Erythroblast (primary cell): ENCODE data around the gene MAGEA10.
"Not testable (repeated sequence)": the region's sequence is repeated elsewhere in the genome, so short reads cannot be mapped to it uniquely, and the experiment has no call there.

Source experiments
- DNase-seq, 2 experiments: peaks; one replicate each; lab custom pipeline; 2025; lab: John Stamatoyannopoulos, UW
- GATA1 ChIP-seq: IDR thresholded peaks from 2 replicates; pipeline ENCODE4 v1.6.1; 2011; ENCODE audit warnings: low read depth, mild to moderate bottlenecking, control low read depth, low read length, moderate library complexity
- POLR2A ChIP-seq: IDR thresholded peaks from 2 replicates; pipeline ENCODE4 v1.6.1; 2011; ENCODE audit warnings: mild to moderate bottlenecking, low read length

The MAGEA10 gene

DNA sequence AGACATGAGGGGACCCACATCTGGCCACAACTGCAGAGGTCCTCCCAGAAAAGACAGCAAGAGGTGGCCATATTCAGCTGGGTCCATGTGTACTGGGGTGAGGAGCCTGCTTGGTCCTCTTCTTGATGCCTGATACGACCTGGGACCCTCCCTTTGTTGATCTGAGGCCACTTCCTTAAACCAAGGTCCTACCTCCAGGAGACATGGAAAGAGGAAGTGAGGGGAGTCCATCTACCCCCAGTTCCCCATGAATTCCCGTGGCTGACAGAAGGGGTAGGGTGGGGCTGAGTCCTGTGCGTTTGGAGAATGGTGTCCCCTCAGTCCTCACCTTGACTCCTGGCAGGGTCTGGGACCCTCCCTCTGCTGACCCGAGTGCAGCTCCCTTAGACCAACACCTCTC is 2.1 kb downstream of the MAGEA10 start:
- TF ChIP-seq GATA1 = no peak
- TF ChIP-seq POLR2A = no peak
- DNase-seq = no peak

DNA sequence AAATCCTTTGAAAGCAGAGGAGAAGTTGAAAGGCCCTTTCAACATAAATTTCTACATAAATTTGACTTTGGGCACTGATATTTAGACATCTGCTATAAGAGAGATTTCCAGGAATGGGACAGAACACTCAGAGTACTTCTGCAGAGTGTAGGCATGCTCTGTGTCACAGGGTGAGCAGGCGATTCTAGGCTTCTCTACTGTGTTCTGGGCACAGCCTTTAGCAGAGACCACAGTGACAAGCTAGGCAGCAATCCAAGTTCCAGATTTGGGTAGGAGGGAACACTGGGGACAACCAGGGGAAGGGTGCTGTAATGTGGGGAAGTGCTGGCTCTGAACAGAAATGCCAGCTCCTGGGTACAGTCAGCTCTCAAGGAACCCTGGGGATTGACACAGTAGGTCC is 6.9 kb downstream of the MAGEA10 start:
- no peak for DNase-seq
- TF ChIP-seq POLR2A (no peak), GATA1 (no peak)

DNA sequence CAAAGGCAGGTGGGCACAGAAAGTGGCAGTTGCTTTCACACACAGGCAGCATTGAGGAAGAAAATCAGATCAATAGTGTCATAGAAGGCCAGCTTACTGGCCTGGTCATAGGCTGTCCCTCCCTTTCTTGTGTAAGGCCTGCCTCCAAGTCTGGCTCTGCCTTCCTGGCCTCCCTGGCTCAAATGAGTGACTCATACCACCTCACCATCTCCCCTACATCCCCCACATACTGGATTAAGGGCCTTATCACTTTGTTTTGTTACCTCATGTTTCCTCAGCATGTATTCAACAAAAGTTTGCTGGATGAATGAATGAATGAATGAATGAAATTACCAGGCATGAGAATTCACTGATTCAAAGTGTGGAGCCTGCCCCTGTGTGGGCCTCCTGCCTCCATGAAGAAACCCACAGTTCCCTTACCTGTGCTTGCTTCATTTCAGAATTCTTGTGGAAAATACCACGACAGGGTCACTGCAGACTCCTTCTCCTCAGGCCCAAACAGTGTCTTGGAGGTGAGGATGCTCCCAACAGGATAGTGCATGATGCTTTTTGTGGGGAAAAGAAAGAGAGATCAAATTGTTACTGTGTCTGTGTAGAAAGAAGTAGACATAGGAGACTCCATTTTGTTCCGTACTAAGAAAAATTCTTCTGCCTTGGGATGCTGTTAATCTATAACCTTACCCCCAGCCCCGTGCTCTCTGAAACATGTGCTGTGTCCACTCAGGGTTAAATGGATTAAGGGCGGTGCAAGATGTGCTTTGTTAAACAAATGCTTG is 9.1 kb downstream of the MAGEA10 start:
- DNase-seq = not testable (repeated sequence)

DNA sequence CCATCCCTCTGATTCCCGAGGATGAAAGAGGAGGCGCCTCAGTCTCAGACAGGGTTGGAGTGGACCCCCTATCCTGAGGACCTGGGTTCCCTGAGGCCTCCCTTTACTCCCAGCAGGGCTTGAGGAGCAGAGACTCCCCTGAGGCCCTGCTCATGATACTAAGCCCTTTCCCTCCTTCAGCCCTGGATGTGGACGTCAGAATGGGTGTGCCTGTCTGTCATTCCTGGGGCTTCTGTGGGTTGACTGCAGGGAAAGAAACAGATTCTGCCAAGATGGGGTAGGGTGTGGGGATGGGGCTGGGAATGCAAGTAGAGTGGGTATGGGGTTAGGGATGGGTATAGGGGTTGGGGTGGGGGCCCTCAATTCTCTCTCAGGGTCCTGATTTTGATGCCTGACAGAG is 21.1 kb downstream of the MAGEA10 start:
- DNase-seq = no peak
- no peak for TF ChIP-seq GATA1
- no peak for TF ChIP-seq POLR2A

DNA sequence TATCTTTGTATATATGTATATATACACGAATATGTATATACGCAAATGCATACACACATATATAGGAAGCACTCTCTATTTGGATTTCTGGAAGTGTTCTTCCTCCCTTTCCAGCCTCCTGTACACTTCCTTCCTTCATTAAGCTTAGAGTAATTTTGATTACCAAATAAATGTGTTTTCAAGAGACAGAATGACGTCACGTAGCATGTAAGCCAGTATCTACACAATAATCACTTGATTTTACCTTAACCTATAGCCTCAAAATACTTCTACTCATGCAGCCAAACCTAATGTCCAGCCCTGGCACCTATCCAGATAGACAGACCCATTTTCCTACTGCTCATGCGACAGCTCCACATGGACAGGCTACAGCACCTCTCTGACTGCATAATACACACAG is 29.9 kb downstream of the MAGEA10 start:
- DNase-seq = no peak
- TF ChIP-seq GATA1 (no peak), POLR2A (no peak)

DNA sequence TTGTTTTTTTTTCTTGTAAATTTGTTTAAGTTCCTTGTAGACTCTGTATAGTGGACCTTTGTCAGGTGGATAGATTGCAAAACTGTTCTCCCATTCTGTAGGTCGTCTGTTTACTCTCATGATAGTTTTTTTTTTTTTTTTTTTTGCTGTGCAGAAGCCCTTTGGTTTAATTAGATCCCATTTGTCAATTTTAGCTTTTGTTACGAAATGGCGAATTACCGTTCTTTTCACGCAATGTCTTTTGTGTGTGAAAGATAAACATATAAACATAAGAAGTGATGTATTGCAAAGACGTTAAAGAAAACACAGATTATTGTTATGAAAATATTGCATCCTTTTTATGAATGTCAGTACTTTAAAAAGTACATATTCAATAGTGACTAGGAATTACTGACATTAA is 34.5 kb downstream of the MAGEA10 start:
- no peak for TF ChIP-seq GATA1
- no peak for TF ChIP-seq POLR2A
- DNase-seq = no peak

DNA sequence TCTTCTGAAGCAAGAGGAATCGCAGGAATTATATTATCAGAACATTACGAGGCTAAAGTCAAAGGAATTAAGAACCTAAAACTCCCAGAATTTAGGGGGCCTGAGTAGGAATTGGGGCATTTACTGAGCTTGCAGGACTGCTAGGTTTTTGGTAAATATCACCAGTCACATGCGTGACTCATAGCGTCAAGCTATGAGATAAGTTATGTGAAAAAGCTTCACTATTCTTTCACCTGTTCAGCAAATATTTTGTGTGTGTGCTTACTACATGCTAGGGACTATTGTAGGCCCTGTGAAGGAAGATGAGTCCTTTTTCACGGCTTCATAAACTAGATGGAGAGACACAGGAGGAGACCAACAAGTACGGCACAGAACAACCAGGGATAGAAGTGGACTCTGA is 52.2 kb downstream of the MAGEA10 start:
- no peak for DNase-seq
- TF ChIP-seq GATA1 = no peak
- no peak for TF ChIP-seq POLR2A
